ENCODE data around the gene GPATCH1.

DNA sequence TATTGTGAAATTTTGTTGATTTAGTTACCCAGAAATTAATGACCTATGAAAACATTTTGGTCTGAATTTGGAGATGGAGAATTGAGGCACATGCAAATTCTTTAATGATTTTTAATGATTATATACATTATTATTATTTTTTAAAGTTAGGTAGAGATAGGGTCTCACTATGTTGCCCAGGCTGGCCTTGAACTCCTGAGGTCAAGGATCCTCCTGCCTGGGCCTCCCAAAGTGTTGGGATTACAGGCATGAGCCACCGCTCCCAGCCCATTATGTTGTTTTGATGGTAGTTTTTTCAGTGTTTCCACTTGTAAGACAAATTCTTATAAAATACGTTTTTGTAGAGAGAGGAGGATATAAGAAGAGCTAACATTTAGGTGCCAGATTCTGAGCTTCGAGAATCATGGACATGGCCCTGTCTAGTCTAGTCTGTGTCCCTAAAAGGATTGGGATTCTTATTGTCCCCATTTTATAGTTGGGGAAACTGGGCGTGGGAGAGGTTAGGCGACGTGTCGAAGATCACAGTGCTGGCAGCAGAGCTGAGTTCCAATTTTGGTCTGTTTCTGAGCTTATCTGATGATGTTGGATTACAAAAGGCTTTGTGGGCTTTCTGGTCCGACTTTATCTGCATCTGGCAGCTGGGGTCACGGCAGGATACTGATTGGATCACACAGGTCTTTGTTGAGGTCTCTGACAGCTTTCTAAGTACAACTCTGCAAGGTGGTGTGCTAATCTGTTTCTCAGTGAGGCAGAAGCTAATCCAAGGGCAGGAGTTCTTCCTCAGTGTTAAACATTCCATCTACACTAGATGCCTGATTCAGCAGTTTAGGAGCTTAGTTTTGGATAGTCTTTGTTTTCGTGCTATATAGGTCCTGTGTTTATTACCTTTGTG is 43.5 kb downstream of the GPATCH1 start:
- TF ChIP-seq CTCF (IDR thresholded peaks at IDR 0.05; ENCODE audit: low read length) = no peak
- no peak for TF ChIP-seq EZH2 (IDR thresholded peaks at IDR 0.05; ENCODE audit: borderline replicate concordance, low read length)
